ENCODE measurements around the gene RIMS4.
"Not testable (repeated sequence)": the region's sequence is repeated elsewhere in the genome, so short reads cannot be mapped to it uniquely, and the experiment has no call there.

The RIMS4 gene

GRCh38 chr20:44790638-44791393 lies 19.5 kb downstream of the RIMS4 start:
- no peak for DNase-seq

GRCh38 chr20:44788706-44789456 lies 21.5 kb downstream of the RIMS4 start:
- DNase-seq, result no peak

GRCh38 chr20:44787299-44787698 lies 23.0 kb downstream of the RIMS4 start:
- no peak for DNase-seq

- DNase-seq, result peak; percentile 55
Measured at GRCh38 chr20:44785768-44786167, 24.6 kb downstream of the RIMS4 start.

- no peak for DNase-seq
Measured at GRCh38 chr20:44784688-44785087, 25.7 kb downstream of the RIMS4 start.

GRCh38 chr20:44781791-44782190 lies 28.6 kb downstream of the RIMS4 start:
- no peak for DNase-seq

GRCh38 chr20:44781118-44781517 lies 29.2 kb downstream of the RIMS4 start:
- no peak for DNase-seq

GRCh38 chr20:44780226-44780625 lies 30.1 kb downstream of the RIMS4 start:
- no peak for DNase-seq

GRCh38 chr20:44776980-44777379 lies 33.4 kb downstream of the RIMS4 start:
- DNase-seq, result no peak

- no peak for DNase-seq
Measured at GRCh38 chr20:44773070-44773829, 37.1 kb downstream of the RIMS4 start.

- no peak for DNase-seq
Measured at GRCh38 chr20:44772636-44773035, 37.7 kb downstream of the RIMS4 start.

GRCh38 chr20:44771172-44771535 lies 39.2 kb downstream of the RIMS4 start:
- DNase-seq, result no peak

- no peak for DNase-seq
Measured at GRCh38 chr20:44770484-44771171, 39.7 kb downstream of the RIMS4 start.

- DNase-seq, result no peak
Measured at GRCh38 chr20:44769481-44769863, 40.9 kb downstream of the RIMS4 start.

GRCh38 chr20:44768854-44769480 lies 41.4 kb downstream of the RIMS4 start:
- no peak for DNase-seq

GRCh38 chr20:44768256-44768655 lies 42.1 kb downstream of the RIMS4 start:
- no peak for DNase-seq

- no peak for DNase-seq
Measured at GRCh38 chr20:44765701-44766347, 44.5 kb downstream of the RIMS4 start.

GRCh38 chr20:44765091-44765490 lies 45.3 kb downstream of the RIMS4 start:
- DNase-seq, result no peak

GRCh38 chr20:44763798-44764197 lies 46.5 kb downstream of the RIMS4 start:
- DNase-seq, result not testable (repeated sequence)

GRCh38 chr20:44762466-44763140 lies 47.7 kb downstream of the RIMS4 start:
- peak; percentile 85 for DNase-seq

- no peak for DNase-seq
Measured at GRCh38 chr20:44761423-44761822, 48.9 kb downstream of the RIMS4 start.

All from COR-L47 (cell line).